Activated naive CD4-positive, alpha-beta T cell treated with anti-CD3 and anti-CD28 coated beads, Interleukin-2, amount 50 U/mL, for 16 hours (primary cell): Measurements from ENCODE around the gene RAD51B.

Experiments
- DNase-seq: peaks from one replicate; pipeline ENCODE4 v3.0.0-alpha.2; 2020

RAD51B gene

DNA sequence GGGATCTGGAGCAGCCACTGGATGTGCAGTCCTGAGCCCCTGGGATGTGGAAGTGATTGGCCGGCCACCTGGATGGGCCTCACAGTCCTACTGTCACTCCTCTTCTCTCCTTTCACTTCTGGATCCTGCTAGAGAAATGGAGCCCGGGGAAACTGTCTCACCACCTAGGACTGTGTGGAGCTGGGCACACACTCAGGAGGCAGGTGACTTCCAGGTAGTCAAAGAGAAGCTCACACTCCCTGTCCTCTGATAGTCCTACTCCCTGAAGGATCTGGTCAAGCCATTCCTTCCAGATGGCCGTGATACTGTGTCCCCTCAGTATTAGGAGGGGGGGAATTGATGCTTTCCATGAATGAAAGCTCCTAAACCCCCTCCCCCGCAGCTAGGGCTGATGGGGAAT lies 772.2 kb downstream of the RAD51B start:
- DNase-seq: no peak

- no peak for DNase-seq
These were observed 773.5 kb downstream of the RAD51B start for GRCh38 chr14:68592948-68593556.

- no peak for DNase-seq
These were observed 774.4 kb downstream of the RAD51B start for GRCh38 chr14:68593806-68594536.

- no peak for DNase-seq
These were observed 775.3 kb downstream of the RAD51B start for GRCh38 chr14:68594737-68595380.

DNA sequence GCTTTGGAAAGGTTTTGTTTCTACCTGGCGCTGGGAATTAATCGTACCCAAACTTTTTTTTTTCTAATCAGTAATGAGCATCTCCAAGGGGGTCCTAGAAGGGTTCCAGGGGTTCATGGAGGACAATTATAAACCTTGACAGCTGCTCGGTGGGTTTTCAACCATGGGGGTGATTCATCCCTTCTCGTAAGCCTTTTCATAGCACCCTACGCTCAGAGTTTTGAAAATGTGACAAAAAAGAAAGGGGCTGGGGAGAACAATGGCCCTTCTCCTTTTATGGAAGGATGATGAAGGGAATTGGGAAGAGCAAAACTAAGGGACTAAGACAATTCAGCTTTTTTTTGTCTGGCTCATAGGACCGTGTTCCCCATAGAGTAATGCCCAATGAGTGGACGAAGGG lies 776.6 kb downstream of the RAD51B start:
- DNase-seq: no peak

DNA sequence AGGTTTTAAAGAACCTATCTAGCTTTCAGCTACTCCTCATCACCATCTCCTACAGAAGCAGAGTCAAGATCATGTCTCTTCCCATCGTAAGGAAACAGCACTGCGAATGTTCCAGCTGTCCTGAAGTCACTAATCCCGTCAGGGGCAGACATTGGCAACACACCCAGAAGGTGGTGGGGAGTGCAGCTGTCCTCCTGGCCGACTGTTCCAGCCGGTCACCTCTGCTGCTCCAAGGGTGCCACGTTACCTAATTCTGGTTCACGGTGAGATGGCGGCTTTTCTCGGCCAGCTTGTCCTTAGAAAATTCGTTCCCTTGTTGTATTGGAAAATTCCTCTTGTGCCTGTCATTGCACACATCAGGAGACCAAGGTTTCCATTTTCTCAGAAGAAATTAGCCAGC lies 777.1 kb downstream of the RAD51B start:
- no peak for DNase-seq

DNA sequence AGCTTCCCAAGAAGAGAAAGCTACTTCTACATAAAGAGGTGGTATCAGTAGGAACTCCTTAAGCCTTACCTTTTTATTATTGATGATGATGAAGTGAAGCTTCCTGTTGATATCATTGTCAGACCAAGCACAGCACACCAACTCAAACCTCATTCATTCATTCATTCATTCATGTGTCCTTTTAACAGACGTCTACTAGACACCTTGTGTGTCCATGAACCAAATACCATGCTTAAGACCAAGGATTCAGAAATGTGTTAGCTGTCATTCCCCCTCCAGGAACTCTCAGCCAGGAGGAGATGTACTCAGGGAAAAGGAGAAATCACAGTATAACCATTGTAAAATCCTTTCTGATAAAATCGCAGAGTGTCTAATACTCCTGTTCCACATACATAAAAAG lies 778.5 kb downstream of the RAD51B start:
- no peak for DNase-seq

DNA sequence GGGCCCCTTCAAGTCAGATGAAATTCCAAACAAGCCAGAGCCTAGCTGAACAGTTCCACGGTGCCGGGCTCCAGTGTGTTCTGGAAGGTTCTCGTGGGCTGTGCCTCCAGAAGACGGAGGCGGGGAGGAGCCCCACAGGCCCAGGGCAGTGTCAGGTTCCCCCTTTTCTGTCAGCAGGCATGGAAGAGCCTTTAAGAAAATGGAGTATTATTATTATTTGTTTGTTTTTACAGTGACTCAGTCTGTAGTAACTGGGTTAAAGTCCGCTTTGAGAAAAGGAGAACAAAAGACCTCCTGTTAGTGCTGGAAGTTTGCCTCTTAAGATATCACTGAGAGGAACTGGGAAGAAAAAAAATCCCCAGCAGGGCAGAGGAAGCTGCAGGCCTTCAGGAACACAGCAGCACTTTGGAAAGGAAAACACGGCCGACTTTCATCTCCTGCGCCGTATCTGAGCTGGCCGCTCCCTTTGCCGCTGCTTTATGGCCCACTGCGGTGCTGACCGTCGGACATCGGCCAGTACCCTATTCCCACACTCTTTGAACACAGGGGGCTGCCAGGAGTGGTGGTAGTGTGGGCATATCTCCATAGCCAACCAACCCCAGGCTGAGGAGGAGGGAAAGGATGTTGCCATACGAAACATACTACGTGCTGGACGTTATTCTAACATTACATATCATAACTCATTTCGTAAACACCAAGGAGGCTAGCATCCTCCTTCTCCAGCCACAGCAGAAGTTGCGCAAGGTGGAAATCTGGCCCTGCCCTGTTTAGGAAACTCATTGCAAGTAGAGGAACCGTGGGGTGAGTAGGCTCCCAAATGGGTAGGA lies 779.3 kb downstream of the RAD51B start:
- DNase-seq: no peak

DNA sequence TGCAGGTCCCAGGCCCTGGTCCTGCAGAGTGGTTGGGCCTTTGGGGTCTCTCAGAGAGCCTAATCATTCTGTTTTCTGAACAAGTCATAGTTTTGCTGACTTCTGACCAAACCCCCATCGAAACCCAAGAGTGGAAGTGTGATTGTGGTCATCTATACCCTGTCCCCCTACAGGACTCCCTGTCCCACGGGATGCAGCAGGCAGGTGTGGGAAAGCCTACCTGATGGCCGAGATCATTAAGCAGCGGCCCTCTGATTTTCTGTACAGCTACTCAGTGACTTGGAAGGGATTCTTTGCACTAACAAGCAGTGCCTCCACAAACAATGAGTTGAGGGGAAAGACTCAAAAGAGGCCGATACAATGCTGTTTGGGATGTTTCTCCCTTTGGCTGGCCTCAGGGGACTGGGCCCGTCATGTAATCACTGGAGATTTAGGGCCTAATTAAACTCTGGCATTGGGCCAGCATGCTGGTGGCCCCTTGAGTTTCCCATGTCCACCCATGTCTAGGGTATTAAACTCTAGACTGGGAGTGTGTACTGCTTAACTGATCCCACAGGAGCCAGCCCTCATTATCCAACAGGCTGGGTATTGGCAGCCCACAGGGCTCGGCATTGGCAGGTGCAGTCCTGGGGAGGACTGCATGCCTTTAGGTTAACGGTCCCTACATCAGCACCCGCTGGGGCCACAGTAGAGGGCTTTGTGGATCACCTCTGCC lies 780.5 kb downstream of the RAD51B start:
- DNase-seq: no peak

DNA sequence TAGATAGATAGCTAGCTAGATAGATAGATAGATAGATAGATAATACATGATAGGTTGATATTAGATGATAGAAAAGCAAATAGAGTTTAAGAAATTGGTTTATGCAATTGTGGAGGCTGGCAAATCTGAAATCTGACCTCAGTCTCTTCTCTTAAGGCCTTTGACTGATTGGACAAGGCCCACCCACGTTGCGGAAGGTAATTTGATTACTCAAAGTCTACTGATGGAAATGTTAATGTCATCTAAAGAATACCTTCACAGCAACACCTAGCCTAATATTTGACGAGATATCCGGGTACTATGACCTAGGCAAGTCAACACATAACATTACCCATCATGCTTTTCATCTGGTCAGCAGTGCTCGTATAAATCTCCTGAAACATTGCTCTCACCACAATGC lies 782.9 kb downstream of the RAD51B start:
- DNase-seq: no peak

- no peak for DNase-seq
These were observed 784.2 kb downstream of the RAD51B start for GRCh38 chr14:68603533-68604360.

GRCh38 chr14:68604361-68604730 lies 784.8 kb downstream of the RAD51B start:
- DNase-seq: no peak

DNA sequence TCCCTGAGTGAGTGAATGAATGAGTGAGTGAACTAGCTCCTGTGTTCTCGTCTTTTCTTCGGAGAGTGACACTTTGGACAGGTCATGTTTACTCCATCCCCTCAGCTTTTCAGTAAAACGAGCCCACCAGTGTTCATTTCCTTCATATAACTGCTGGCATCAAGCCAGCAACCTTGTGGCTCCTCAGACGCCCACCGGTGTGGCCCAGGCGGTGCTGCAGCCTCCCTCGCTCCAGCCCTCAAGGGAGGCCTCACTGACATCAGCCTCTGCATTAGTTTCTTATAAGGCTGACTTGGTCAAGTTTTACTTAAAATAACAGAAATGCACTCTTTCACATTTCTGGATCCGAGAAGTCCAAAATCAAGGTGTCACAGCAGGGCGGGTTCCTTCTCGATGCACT lies 785.2 kb downstream of the RAD51B start:
- DNase-seq: no peak

DNA sequence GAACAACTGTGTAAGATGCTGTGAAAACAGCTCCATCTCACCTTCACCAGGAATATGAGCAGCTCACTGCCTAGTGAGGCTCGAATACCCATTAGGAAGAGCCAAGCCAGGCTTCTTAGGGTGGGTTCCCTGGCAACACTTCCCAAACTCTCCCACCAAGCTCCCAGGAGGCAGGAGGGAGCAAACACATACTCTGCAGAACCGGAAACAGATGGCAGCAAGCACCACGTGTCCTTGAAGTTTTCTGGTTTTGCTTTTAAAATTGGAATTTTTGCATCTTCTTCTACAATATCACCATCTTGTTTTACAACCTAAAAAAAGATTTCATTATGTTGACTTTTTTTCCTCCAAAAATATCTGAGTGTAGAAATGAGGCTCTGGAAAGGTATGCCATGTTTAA lies 786.6 kb downstream of the RAD51B start:
- DNase-seq: no peak

GRCh38 chr14:68606644-68607043 lies 787.1 kb downstream of the RAD51B start:
- DNase-seq: no peak

- no peak for DNase-seq
These were observed 787.7 kb downstream of the RAD51B start for GRCh38 chr14:68607081-68607866.

DNA sequence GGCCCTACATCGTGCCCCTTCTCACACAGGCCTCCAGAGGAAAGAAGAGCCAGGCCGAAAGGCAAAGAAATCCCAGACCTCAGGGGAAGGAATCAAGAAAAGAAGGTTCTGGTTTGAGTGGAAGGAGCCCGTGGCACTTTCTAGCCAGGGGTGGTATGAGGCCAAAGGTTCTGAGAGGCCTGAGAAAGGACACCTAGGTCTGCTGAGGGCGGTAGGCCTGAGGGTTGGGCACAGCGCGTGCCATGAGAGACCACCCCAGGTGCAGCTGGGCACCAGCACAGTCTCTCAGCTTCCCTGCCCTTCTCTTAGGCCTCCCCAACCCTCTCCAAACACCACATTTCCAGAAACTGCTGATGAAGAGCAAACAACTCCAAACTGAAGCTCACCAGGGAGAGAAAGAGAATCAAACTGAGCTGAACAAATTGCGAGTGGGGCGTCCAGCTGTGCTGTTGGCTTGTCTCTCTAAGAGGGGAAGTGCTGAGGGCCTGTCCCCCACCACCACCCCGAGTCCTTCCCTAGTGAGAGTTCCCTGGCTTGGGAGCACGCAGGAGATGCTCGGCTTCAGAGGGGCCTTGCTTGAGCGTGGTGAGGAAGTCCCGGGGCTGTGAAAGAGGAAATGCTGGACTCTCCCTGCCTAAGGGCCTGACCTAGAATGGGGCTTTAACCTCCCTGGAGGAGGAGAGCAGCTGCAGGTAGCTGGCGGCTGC lies 788.4 kb downstream of the RAD51B start:
- no peak for DNase-seq

- no peak for DNase-seq
These were observed 789.0 kb downstream of the RAD51B start for GRCh38 chr14:68608574-68608962.

DNA sequence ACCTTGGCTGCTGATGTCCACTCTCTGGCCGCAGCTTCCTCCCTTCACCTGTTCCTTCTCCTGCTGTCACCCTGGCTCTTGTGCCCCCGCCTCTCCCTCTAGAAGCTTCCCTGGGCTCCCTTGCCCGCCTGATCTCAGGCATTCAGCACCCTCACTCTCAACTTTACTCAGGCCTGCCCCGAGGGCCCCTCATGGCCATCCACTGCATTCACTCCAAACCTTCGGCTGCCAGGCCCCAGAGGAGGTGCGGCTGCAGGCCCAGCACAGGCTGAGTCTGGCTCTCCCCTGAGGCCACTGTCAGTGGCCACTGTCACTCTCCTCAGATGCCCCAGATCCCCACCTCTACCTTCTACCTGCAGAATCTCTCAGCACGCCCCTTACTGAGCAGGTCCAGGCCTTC lies 789.4 kb downstream of the RAD51B start:
- DNase-seq: no peak

GRCh38 chr14:68610251-68610793 lies 790.7 kb downstream of the RAD51B start:
- no peak for DNase-seq
